Smooth muscle cell (in vitro differentiated cells): ENCODE data around the gene SMG6. TPM values are rescaled to one million over a fixed set of nuclear protein-coding genes. Genes with fewer than 3 reads are reported as not detected.

ENCODE experiments used
- DNase-seq: peaks from one replicate; lab custom pipeline; 2025; ENCODE audit not compliant: unreplicated experiment; lab: John Stamatoyannopoulos, UW
- H2AFZ ChIP-seq: fragments of 200-600 bp; sonication (generic); 2 replicates; pipeline ENCODE4 v1.6.0; 2016; ENCODE audit warnings: antibody characterized with exemption, low read depth, mild to moderate bottlenecking
- H3F3A ChIP-seq: fragments of 200-600 bp; sonication (generic); 2 replicates; pipeline ENCODE4 v1.6.0; 2017; ENCODE audit warnings: antibody characterized with exemption, low read depth
- H3K27ac ChIP-seq: fragments of 200-600 bp; sonication (generic); 2 replicates; pipeline ENCODE4 v1.5.1; 2016; ENCODE audit warnings: low read depth, mild to moderate bottlenecking
- H3K27me3 ChIP-seq: fragments of 200-600 bp; sonication (generic); 2 replicates; pipeline ENCODE4 v1.6.1; 2016; ENCODE audit warnings: low read depth, mild to moderate bottlenecking
- H3K36me3 ChIP-seq: fragments of 200-600 bp; sonication (generic); 2 replicates; pipeline ENCODE4 v1.5.1; 2016; ENCODE audit warnings: low read depth
- H3K4me1 ChIP-seq: fragments of 200-600 bp; sonication (generic); 2 replicates; pipeline ENCODE4 v1.5.1; 2016; ENCODE audit warnings: low read depth
- H3K4me2 ChIP-seq: fragments of 200-600 bp; sonication (generic); 2 replicates; pipeline ENCODE4 v1.6.0; 2016; ENCODE audit warnings: mild to moderate bottlenecking
- H3K4me3 ChIP-seq: fragments of 200-600 bp; sonication (generic); 2 replicates; pipeline ENCODE4 v1.5.1; 2016; ENCODE audit warnings: mild to moderate bottlenecking
- H3K79me2 ChIP-seq: fragments of 200-600 bp; sonication (generic); 2 replicates; pipeline ENCODE4 v1.6.0; 2016; ENCODE audit warnings: low read depth, mild to moderate bottlenecking
- H3K9ac ChIP-seq: fragments of 200-600 bp; sonication (generic); 2 replicates; pipeline ENCODE4 v1.6.0; 2016; ENCODE audit warnings: low read depth
- H3K9me3 ChIP-seq: fragments of 200-600 bp; sonication (generic); replicated peaks from 2 replicates; pipeline ENCODE4 v1.5.1; 2016; ENCODE audit warnings: low read depth
- H4K20me1 ChIP-seq: fragments of 200-600 bp; sonication (generic); 2 replicates; pipeline ENCODE4 v1.6.0; 2016; ENCODE audit warnings: low read depth
- WGBS: methylation state at CpG from one replicate; pipeline ENCODE4 v1.1.7; 2016; ENCODE audit warnings: low lambda C conversion rate; 5-methylcytosine and 5-hydroxymethylcytosine counted together
- polyA plus RNA-seq: library from polyadenylated mRNA; unstranded; fragments of >200 nt; fragmentation: Nextera tagmentation; extraction: Ambion mirVana; gene quantifications from 2 replicates; pipeline ENCODE4 v1.2.1, GENCODE V29; 2016
- total RNA-seq: library from RNA; depleted of rRNA; stranded (reverse); fragments of >200 nt; gene quantifications from 2 replicates; pipeline ENCODE4 v1.2.3, GENCODE V29; 2014
- TF ChIP-seq, protein P1 (sequence below): fragments of 200-600 bp; sonication (generic); IDR thresholded peaks from 2 replicates; pipeline ENCODE4 v1.5.1; 2017; ENCODE audit warnings: borderline replicate concordance, mild to moderate bottlenecking, antibody characterized with exemption; ENCODE audit not compliant: insufficient read depth, poor library complexity, severe bottlenecking

Gene SMG6
- total and polyA plus RNA-seq, 2 experiments from 2014 or later = 10.6 to 21.4 TPM

- Histone ChIP-seq H3K4me3 (no peak overlapping the region), H3K27ac (no peak overlapping the region), H3K36me3 (no peaks in the 10 kb centered on the region), H3K4me1 (no peaks in the 10 kb centered on the region), H3K27me3 (no peaks in the 10 kb centered on the region), H3F3A (no peaks in the 10 kb centered on the region), H3K4me2 (no peak overlapping the region), H3K9me3 (no peaks in the 10 kb centered on the region), H3K9ac (no peak overlapping the region), H4K20me1 (peaks cover 1% of the 10 kb centered on the region), H2AFZ (no peak overlapping the region), H3K79me2 (peaks cover 8% of the 10 kb centered on the region)
- no peak for DNase-seq
- TF ChIP-seq, protein P1, sequence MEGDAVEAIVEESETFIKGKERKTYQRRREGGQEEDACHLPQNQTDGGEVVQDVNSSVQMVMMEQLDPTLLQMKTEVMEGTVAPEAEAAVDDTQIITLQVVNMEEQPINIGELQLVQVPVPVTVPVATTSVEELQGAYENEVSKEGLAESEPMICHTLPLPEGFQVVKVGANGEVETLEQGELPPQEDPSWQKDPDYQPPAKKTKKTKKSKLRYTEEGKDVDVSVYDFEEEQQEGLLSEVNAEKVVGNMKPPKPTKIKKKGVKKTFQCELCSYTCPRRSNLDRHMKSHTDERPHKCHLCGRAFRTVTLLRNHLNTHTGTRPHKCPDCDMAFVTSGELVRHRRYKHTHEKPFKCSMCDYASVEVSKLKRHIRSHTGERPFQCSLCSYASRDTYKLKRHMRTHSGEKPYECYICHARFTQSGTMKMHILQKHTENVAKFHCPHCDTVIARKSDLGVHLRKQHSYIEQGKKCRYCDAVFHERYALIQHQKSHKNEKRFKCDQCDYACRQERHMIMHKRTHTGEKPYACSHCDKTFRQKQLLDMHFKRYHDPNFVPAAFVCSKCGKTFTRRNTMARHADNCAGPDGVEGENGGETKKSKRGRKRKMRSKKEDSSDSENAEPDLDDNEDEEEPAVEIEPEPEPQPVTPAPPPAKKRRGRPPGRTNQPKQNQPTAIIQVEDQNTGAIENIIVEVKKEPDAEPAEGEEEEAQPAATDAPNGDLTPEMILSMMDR = no peak
- WGBS = 88% methylated on average over 10 of the region's 10 CpGs
Measured at GRCh38 chr17:2253362-2253761, 50.2 kb downstream of the SMG6 start.

- DNase-seq = no peak
- no peaks in the 10 kb centered on the region for H3K4me1 ChIP-seq
- no peak overlapping the region for H2AFZ ChIP-seq
- TF ChIP-seq, protein P1 = no peak
- no peak overlapping the region for H3K4me2 ChIP-seq
- H3K9me3 ChIP-seq = no peaks in the 10 kb centered on the region
- H3K4me3 ChIP-seq = no peak overlapping the region
- 89% methylated on average over 5 of the region's 5 CpGs for WGBS
- H3F3A ChIP-seq = no peaks in the 10 kb centered on the region
- peak overlapping the region; percentile 80 for H3K27ac ChIP-seq
- H3K36me3 ChIP-seq = no peaks in the 10 kb centered on the region
- H3K79me2 ChIP-seq = peaks cover 7% of the 10 kb centered on the region
- peaks cover 4% of the 10 kb centered on the region for H4K20me1 ChIP-seq
- no peak overlapping the region for H3K9ac ChIP-seq
- H3K27me3 ChIP-seq = no peaks in the 10 kb centered on the region
Measured at GRCh38 chr17:2251098-2251497, 52.5 kb downstream of the SMG6 start.

DNA sequence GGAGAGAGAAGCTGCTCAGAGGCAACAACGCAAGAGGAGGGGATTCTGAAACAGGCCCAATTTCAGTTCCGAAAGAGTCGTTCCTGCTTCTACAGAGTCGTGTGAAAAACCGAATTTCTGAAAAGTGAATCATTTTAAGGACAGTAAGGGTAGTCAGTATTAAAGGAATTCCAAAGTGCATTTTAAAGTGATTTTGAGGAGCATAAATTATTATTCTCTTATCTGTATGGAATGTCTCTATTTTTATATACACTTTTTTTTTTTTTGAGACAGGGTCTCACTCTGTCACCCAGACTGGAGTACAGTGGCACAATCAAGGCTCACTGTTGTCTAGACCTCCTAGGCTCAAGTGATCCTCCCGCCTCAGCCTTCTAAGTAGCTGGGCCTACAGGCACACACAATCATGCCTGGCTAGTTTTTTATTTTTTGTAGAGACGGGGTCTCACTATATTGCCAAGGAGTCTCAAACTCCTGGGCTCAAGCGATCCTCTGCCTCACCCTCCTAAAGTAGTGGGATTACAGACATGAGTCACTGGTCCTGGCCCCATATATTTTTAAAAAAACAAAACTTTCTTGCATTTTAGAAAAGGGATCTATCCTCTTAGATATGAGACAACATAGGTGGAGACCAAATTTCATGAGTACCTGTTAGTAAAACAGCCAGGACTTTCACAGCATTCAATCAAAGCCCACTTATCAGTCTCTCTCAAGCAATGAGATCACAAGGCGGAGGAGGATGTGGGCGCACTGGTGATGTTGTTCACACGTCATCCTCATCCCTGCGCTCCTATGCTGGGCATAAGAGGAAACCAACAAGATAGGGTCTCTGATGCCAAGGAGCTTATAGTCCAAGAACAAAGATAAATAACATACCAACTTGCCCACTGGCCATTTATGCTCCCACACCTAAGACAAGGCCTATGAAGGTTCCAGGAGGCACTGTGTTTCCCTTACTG, 53.2 kb downstream of the SMG6 start:
- H2AFZ ChIP-seq = no peak overlapping the region
- H3K9ac ChIP-seq = peak overlapping the region; percentile 54
- DNase-seq = no peak
- H3K79me2 ChIP-seq = peaks cover 7% of the 10 kb centered on the region
- H3F3A ChIP-seq = no peaks in the 10 kb centered on the region
- peaks cover 7% of the 10 kb centered on the region for H4K20me1 ChIP-seq
- H3K4me1 ChIP-seq = no peaks in the 10 kb centered on the region
- 70% methylated on average over 12 of the region's 12 CpGs for WGBS
- no peak overlapping the region for H3K4me2 ChIP-seq
- no peaks in the 10 kb centered on the region for H3K36me3 ChIP-seq
- no peaks in the 10 kb centered on the region for H3K9me3 ChIP-seq
- TF ChIP-seq, protein P1 = no peak
- no peaks in the 10 kb centered on the region for H3K27me3 ChIP-seq
- no peak overlapping the region for H3K4me3 ChIP-seq
- peak overlapping the region; percentile 80 for H3K27ac ChIP-seq

GRCh38 chr17:2247005-2247404, 56.6 kb downstream of the SMG6 start:
- Histone ChIP-seq H3K27me3 (no peaks in the 10 kb centered on the region), H4K20me1 (peaks cover 7% of the 10 kb centered on the region), H3K9me3 (no peaks in the 10 kb centered on the region), H3K4me2 (no peak overlapping the region), H3K4me3 (no peak overlapping the region), H3K27ac (no peak overlapping the region), H3K4me1 (no peaks in the 10 kb centered on the region), H3K9ac (no peak overlapping the region), H3K79me2 (no peaks in the 10 kb centered on the region), H2AFZ (no peak overlapping the region), H3F3A (no peaks in the 10 kb centered on the region), H3K36me3 (no peaks in the 10 kb centered on the region)
- WGBS = 97% methylated on average over 4 of the region's 4 CpGs
- no peak for DNase-seq
- TF ChIP-seq, protein P1 = no peak
